H1 (cell line): ENCODE data around the gene POLR1D. TPM values are rescaled to one million over a fixed set of nuclear protein-coding genes. Genes with fewer than 3 reads are reported as not detected.

ENCODE experiments used
- CTCF ChIA-PET: fragments of 300-600 bp; sonication (Branson Sonifier 250); formaldehyde crosslinking; loops from one replicate; lab custom pipeline; 2021; ENCODE audit not compliant: partially characterized antibody; lab: Charles Lee
- POLR2A ChIA-PET: fragments of 300-600 bp; sonication (Branson Sonifier 250); formaldehyde crosslinking; loops from one replicate; lab custom pipeline; 2021; ENCODE audit warnings: inconsistent platforms; ENCODE audit not compliant: partially characterized antibody; lab: Charles Lee
- DNase-seq, 2 experiments: peaks; one replicate each; pipeline versions ENCODE4 v3.0.0 to v3.0.0-alpha.2; 2010 to 2022; ENCODE audit warnings: low spot score in 2 of 2, low read depth in 1 of 2, mixed read lengths in 1 of 2
- FAIRE-seq: peaks from 2 replicates; lab custom pipeline; 2011; peaks lifted over from hg19 to GRCh38; lab: Jason Lieb, UNC
- H2AFZ ChIP-seq: 2 replicates; pipeline ENCODE4 v1.8.1; 2012; ENCODE audit warnings: low read length, inconsistent platforms
- H2AK5ac ChIP-seq: 2 replicates; pipeline ENCODE4 v1.6.1; 2013; ENCODE audit warnings: low read depth, low read length
- H2BK120ac ChIP-seq: replicated peaks from 2 replicates; pipeline ENCODE3; 2013; ENCODE audit warnings: low read depth, low read length, inconsistent platforms
- H2BK12ac ChIP-seq: 2 replicates; pipeline ENCODE4 v1.6.1; 2013; ENCODE audit warnings: low read depth, low read length
- H2BK15ac ChIP-seq: 2 replicates; pipeline ENCODE4 v1.6.1; 2013; ENCODE audit warnings: low read length
- H2BK20ac ChIP-seq: 2 replicates; pipeline ENCODE4 v1.6.1; 2013; ENCODE audit warnings: low read length
- H2BK5ac ChIP-seq: 2 replicates; pipeline ENCODE4 v1.6.1; 2013; ENCODE audit warnings: low read depth, low read length
- H3K14ac ChIP-seq: 2 replicates; pipeline ENCODE4 v1.6.1; 2013; ENCODE audit warnings: inconsistent platforms; ENCODE audit not compliant: insufficient read length
- H3K18ac ChIP-seq: 2 replicates; pipeline ENCODE4 v1.6.1; 2013; ENCODE audit warnings: low read length; ENCODE audit errors: extremely low read depth
- H3K23ac ChIP-seq: 2 replicates; pipeline ENCODE4 v1.6.1; 2013; ENCODE audit warnings: inconsistent platforms; ENCODE audit not compliant: insufficient read length
- H3K23me2 ChIP-seq: 2 replicates; pipeline ENCODE4 v1.6.1; 2013; ENCODE audit warnings: low read depth, low read length
- H3K27ac ChIP-seq: 2 replicates; pipeline ENCODE4 v1.6.1; 2011; ENCODE audit warnings: low read depth, low read length, inconsistent platforms
- H3K27me3 ChIP-seq, 4 experiments: replicated peaks in 1 of 4; 1 replicate in 1 of 4; 2 replicates in 3 of 4; pipeline versions ENCODE4 v1.6.1 to v1.8.1; 2011 to 2013; ENCODE audit warnings: low read length in 3 of 4, mild to moderate bottlenecking in 3 of 4, inconsistent platforms in 2 of 4, mixed read lengths in 2 of 4, moderate library complexity in 1 of 4; ENCODE audit not compliant: control insufficient read depth in 3 of 4, insufficient read depth in 3 of 4; ENCODE audit errors: extremely low read depth in 1 of 4
- H3K36me3 ChIP-seq, 4 experiments: 2 replicates each; pipeline versions ENCODE4 v1.6.1 to v1.8.1; 2011 to 2013; ENCODE audit warnings: mild to moderate bottlenecking in 4 of 4, low read length in 3 of 4, moderate library complexity in 2 of 4, control low read depth in 1 of 4, inconsistent platforms in 1 of 4; ENCODE audit not compliant: insufficient read depth in 4 of 4, control insufficient read depth in 2 of 4
- H3K4ac ChIP-seq: replicated peaks from 2 replicates; pipeline ENCODE3; 2013; ENCODE audit warnings: low read length, low read depth, mixed read lengths, inconsistent platforms; ENCODE audit not compliant: insufficient read length
- H3K4me1 ChIP-seq, 4 experiments: replicated peaks in 1 of 4; 1 replicate in 1 of 4; 2 replicates in 3 of 4; pipeline versions ENCODE4 v1.6.1 to v1.8.1; 2011 to 2013; ENCODE audit warnings: low read length in 3 of 4, inconsistent platforms in 2 of 4, mixed read lengths in 1 of 4; ENCODE audit not compliant: insufficient read depth in 4 of 4, control insufficient read depth in 3 of 4
- H3K4me2 ChIP-seq, 2 experiments: 2 replicates each; pipeline versions ENCODE4 v1.6.1 to v1.8.1; 2011 to 2013; ENCODE audit warnings: low read depth in 2 of 2, low read length in 2 of 2, control low read depth in 1 of 2, inconsistent platforms in 1 of 2, mild to moderate bottlenecking in 1 of 2; ENCODE audit not compliant: insufficient read depth in 1 of 2
- H3K4me3 ChIP-seq, 4 experiments: fragments of 200-600, 300-600 bp in 1 of 4; sonication (generic), shearing (Covaris generic), sonication (Bioruptor Twin) in 1 of 4; 2 replicates each; pipeline versions ENCODE4 v1.5.1 to v1.8.1; 2011 to 2016; ENCODE audit warnings: low read length in 4 of 4, low read depth in 3 of 4, control low read depth in 2 of 4, inconsistent platforms in 2 of 4, mild to moderate bottlenecking in 2 of 4, mixed read lengths in 1 of 4, moderate library complexity in 1 of 4; ENCODE audit not compliant: insufficient read depth in 2 of 4; ENCODE audit errors: extremely low read depth in 1 of 4
- H3K56ac ChIP-seq: replicated peaks from 2 replicates; pipeline ENCODE3; 2013; ENCODE audit warnings: low read depth, mild to moderate bottlenecking, mixed read lengths, low read length, inconsistent platforms; ENCODE audit not compliant: insufficient read length
- H3K79me1 ChIP-seq: 2 replicates; pipeline ENCODE4 v1.6.1; 2013; ENCODE audit warnings: low read depth, low read length, control low read depth
- H3K79me2 ChIP-seq, 2 experiments: 2 replicates each; pipeline versions ENCODE4 v1.6.1 to v1.8.1; 2012 to 2013; ENCODE audit warnings: low read length in 2 of 2, mild to moderate bottlenecking in 2 of 2, inconsistent platforms in 1 of 2; ENCODE audit not compliant: insufficient read depth in 2 of 2, control insufficient read depth in 1 of 2
- H3K9ac ChIP-seq, 4 experiments: replicated peaks in 1 of 4; 1 replicate in 1 of 4; 2 replicates in 3 of 4; pipeline versions ENCODE4 v1.6.1 to v1.8.1; 2011 to 2013; ENCODE audit warnings: low read depth in 3 of 4, low read length in 3 of 4, control low read depth in 2 of 4, mild to moderate bottlenecking in 2 of 4, moderate library complexity in 2 of 4, inconsistent platforms in 1 of 4; ENCODE audit errors: extremely low read depth in 1 of 4
- H3K9me3 ChIP-seq, 2 experiments: 2 replicates each; pipeline versions ENCODE4 v1.6.1 to v1.8.1; 2012 to 2013; ENCODE audit warnings: mild to moderate bottlenecking in 2 of 2, moderate library complexity in 2 of 2, control low read depth in 1 of 2, inconsistent platforms in 1 of 2, low read depth in 1 of 2, low read length in 1 of 2, mixed read lengths in 1 of 2; ENCODE audit not compliant: insufficient read depth in 2 of 2
- H4K20me1 ChIP-seq, 2 experiments: replicated peaks in 1 of 2; 2 replicates each; pipeline versions ENCODE3 to v1.8.1; 2011 to 2013; ENCODE audit warnings: inconsistent platforms in 2 of 2, low read length in 2 of 2, mild to moderate bottlenecking in 1 of 2; ENCODE audit not compliant: insufficient read depth in 2 of 2, control insufficient read depth in 1 of 2
- H4K5ac ChIP-seq: 2 replicates; pipeline ENCODE4 v1.6.1; 2013; ENCODE audit warnings: low read length, low read depth, mixed read lengths, inconsistent platforms; ENCODE audit not compliant: insufficient read length
- H4K8ac ChIP-seq: 2 replicates; pipeline ENCODE4 v1.8.0; 2013; ENCODE audit warnings: mild to moderate bottlenecking, moderate library complexity, low read length, inconsistent platforms; ENCODE audit not compliant: insufficient read depth; ENCODE audit errors: extremely low read depth
- H4K91ac ChIP-seq: replicated peaks from 2 replicates; pipeline ENCODE3; 2013; ENCODE audit warnings: low read length, mixed read lengths, inconsistent platforms; ENCODE audit not compliant: insufficient read length
- ASH2L ChIP-seq: fragments of 200-600, 300-600 bp; sonication (generic); IDR thresholded peaks from one replicate; pipeline ENCODE4 v1.7.1; 2017; ENCODE audit warnings: low read length
- ATF3 ChIP-seq: IDR thresholded peaks from 2 replicates; pipeline ENCODE4 v1.6.1; 2011; ENCODE audit warnings: low read depth, mild to moderate bottlenecking, low read length; ENCODE audit not compliant: insufficient read depth
- BACH1 ChIP-seq: IDR thresholded peaks from 2 replicates; pipeline ENCODE4 v1.6.1; 2012; ENCODE audit warnings: low read length, improper control_type of control experiment
- BCL11A ChIP-seq, 2 experiments: IDR thresholded peaks; one replicate each; pipeline ENCODE4 v1.6.1; 2011; ENCODE audit warnings: low read depth in 2 of 2, low read length in 2 of 2, mild to moderate bottlenecking in 2 of 2
- CBX5 ChIP-seq: fragments of 300-800, 300-1000 bp; sonication (generic); IDR thresholded peaks from 2 replicates; pipeline ENCODE4 v1.7.1; 2016; ENCODE audit warnings: antibody characterized with exemption, low read length, low read depth
- CHD1 ChIP-seq: IDR thresholded peaks from 2 replicates; pipeline ENCODE4 v1.6.1; 2012; ENCODE audit warnings: low read depth, low read length, improper control_type of control experiment
- CHD2 ChIP-seq: IDR thresholded peaks from 2 replicates; pipeline ENCODE4 v1.6.1; 2012; ENCODE audit warnings: low read length, improper control_type of control experiment
- CREB1 ChIP-seq: IDR thresholded peaks from 2 replicates; pipeline ENCODE4 v1.6.1; 2012; ENCODE audit warnings: inconsistent platforms
- GABPA ChIP-seq: IDR thresholded peaks from 2 replicates; pipeline ENCODE4 v1.6.1; 2011; ENCODE audit warnings: mild to moderate bottlenecking, low read length, moderate library complexity, borderline replicate concordance; ENCODE audit not compliant: insufficient read depth
- POLR2A ChIP-seq, 2 experiments: IDR thresholded peaks; 1 replicate in 1 of 2; 2 replicates in 1 of 2; pipeline ENCODE4 v1.6.1; 2011; ENCODE audit warnings: low read depth in 2 of 2, low read length in 2 of 2, mild to moderate bottlenecking in 2 of 2; ENCODE audit errors: control extremely low read depth in 1 of 2
- RNF2 ChIP-seq: fragments of 200-900, 300-1000 bp; sonication (generic); IDR thresholded peaks from 2 replicates; pipeline ENCODE4 v1.7.1; 2016; ENCODE audit warnings: borderline replicate concordance, low read depth, mild to moderate bottlenecking, antibody characterized with exemption, low read length; ENCODE audit not compliant: poor library complexity, severe bottlenecking; ENCODE audit errors: missing control alignments
- SAP30 ChIP-seq: fragments of 300-600 bp; sonication (generic); IDR thresholded peaks from 2 replicates; pipeline ENCODE4 v1.7.1; 2012; ENCODE audit warnings: low read length, moderate library complexity, mild to moderate bottlenecking, inconsistent platforms; ENCODE audit not compliant: insufficient read depth, insufficient replicate concordance
- SIRT6 ChIP-seq: IDR thresholded peaks from one replicate; pipeline ENCODE4 v1.7.1; 2012; ENCODE audit warnings: low read length, inconsistent platforms
- SP1 ChIP-seq: IDR thresholded peaks from 2 replicates; pipeline ENCODE4 v1.6.1; 2011; ENCODE audit warnings: low read depth, low read length
- WGBS, 2 experiments: shearing (Covaris generic) in 1 of 2; methylation state at CpG; one replicate each; pipeline versions ENCODE4 v1.1.6 to v1.1.7; 2013 to 2015; ENCODE audit warnings: low lambda C conversion rate in 2 of 2, mixed read lengths in 2 of 2, inconsistent platforms in 1 of 2, low coverage in 1 of 2, missing lambda C conversion rate in 1 of 2; ENCODE audit not compliant: insufficient replicate concordance in 2 of 2, insufficient coverage in 1 of 2, insufficient read length in 1 of 2; ENCODE audit errors: extremely low coverage in 1 of 2, missing lambda C conversion rate in 1 of 2; 5-methylcytosine and 5-hydroxymethylcytosine counted together
- polyA plus RNA-seq, 7 experiments: library from polyadenylated mRNA; depleted of rRNA in 3 of 7; stranded (reverse) in 5 of 7; unstranded in 2 of 7; fragments of >200 nt in 5 of 7; fragments of 200-250 nt in 2 of 7; gene quantifications; 1 replicate in 5 of 7; 2 replicates in 1 of 7; 4 replicates in 1 of 7; pipeline versions ENCODE4 v1.2.1 to v1.2.3, GENCODE V29; 2011 to 2013; ENCODE audit warnings: missing spikeins in 2 of 7, mixed read lengths in 2 of 7
- total RNA-seq: library from RNA; stranded (reverse); fragmentation: NEBNext Ultra II Directional; extraction: Animal tissue kit (Norgen Biotek cat#: 25700); gene quantifications from 2 replicates; pipeline ENCODE4 v1.2.1, GENCODE V29; 2021

Gene POLR1D
- total and polyA plus RNA-seq, 2 of the 8 experiments (the other 6 are each of a cell fraction or from before 2014, with no cell fraction given): 226 to 232 TPM

- FAIRE-seq (no peak), DNase-seq (no peak)
- Histone ChIP-seq H2BK20ac (peak overlapping the region; percentile 34; the same call in 1 of the 2 replicates), H2BK5ac (no peak overlapping the region), H2BK15ac (no peak overlapping the region), H3K9me3 (no peaks in the 10 kb centered on the region), H3K27ac (no peak overlapping the region), H3K27me3 (no peaks in the 10 kb centered on the region), H3K56ac (no peak overlapping the region), H3K14ac (no peak overlapping the region), H3K4ac (peak overlapping the region; percentile 23), H4K91ac (no peak overlapping the region), H2BK120ac (no peak overlapping the region), H3K18ac (no peak overlapping the region), H3K36me3 (peaks cover 0 to 8% (median 0%) of the 10 kb centered on the region in 4 experiments; a peak in 3 of 8 replicates), H3K23ac (no peak overlapping the region), H4K20me1 (peaks cover 2 to 8% of the 10 kb centered on the region in 2 experiments)
- WGBS, 2 experiments: 95% methylated on average over 1 of the region's 1 CpG; no CpG with 5 or more reads in 1 of the 2 experiments
- POLR2A ChIA-PET: no interaction called here
- TF ChIP-seq CREB1 (no peak), GABPA (no peak), SP1 (no peak), SIRT6 (no peak), BACH1 (no peak), CHD2 (no peak), CHD1 (no peak), SAP30 (no peak), CBX5 (no peak), ATF3 (no peak), BCL11A (IDR thresholded peaks at IDR 0.05; ENCODE audit: low read depth in 2 of 2, low read length in 2 of 2) (no peak), ASH2L (no peak), RNF2 (no peak), POLR2A (IDR thresholded peaks at IDR 0.05; ENCODE audit: control extremely low read depth in 1 of 2, low read depth in 2 of 2, low read length in 2 of 2) (no peak)
- TF ChIP-seq, all 59 proteins: peak for 0
- Histone ChIP-seq H3K4me3 (no peak overlapping the region), H4K5ac (no peak overlapping the region), H3K23me2 (no peaks in the 10 kb centered on the region), H2AK5ac (no peak overlapping the region), H2BK12ac (no peak overlapping the region), H3K4me2 (no peak overlapping the region), H3K79me2 (peaks cover 3 to 65% of the 10 kb centered on the region in 2 experiments), H3K4me1 (no peaks in the 10 kb centered on the region), H2AFZ (no peak overlapping the region), H3K79me1 (peaks cover 10% of the 10 kb centered on the region), H3K9ac (peak overlapping the region in 1 of 4 experiments; percentile 16; a peak in 1 of 7 replicates), H4K8ac (no peak overlapping the region)
- CTCF ChIA-PET: interaction anchor here (0.6 kb wide), 1 partner anchor 372 kb away, joined by 3 read pairs; no protein-coding TSS in a partner anchor
Measured at GRCh38 chr13:27638001-27638400, 16.3 kb downstream of the POLR1D start.
